AG09319 (cell line): ENCODE data around the gene C12orf76.
A peak's percentile ranks its signal among the peaks of the same experiment; 100 is the strongest.

Experiments used
- DNase-seq: peaks from one replicate; pipeline ENCODE4 v3.0.0-alpha.2; 2010; ENCODE audit warnings: low read depth; ENCODE audit errors: extremely low read depth
- CTCF ChIP-seq: IDR thresholded peaks from 2 replicates; pipeline ENCODE4 v1.5.1; 2011; ENCODE audit warnings: low read depth, mild to moderate bottlenecking, inconsistent platforms, low read length, moderate library complexity

C12orf76 gene

GRCh38 chr12:110028323-110028722 is 20.0 kb downstream of the C12orf76 start:
- DNase-seq = no peak
- TF ChIP-seq CTCF = no peak

GRCh38 chr12:110024051-110024450 is 24.3 kb downstream of the C12orf76 start:
- no peak for DNase-seq
- TF ChIP-seq CTCF = no peak

- peak; percentile 49 for DNase-seq
- no peak for TF ChIP-seq CTCF
Measured at GRCh38 chr12:110023059-110023980, 25.0 kb downstream of the C12orf76 start.

- DNase-seq = no peak
Measured at GRCh38 chr12:110020956-110021355, 27.4 kb downstream of the C12orf76 start.

GRCh38 chr12:110015132-110015531 is 33.2 kb downstream of the C12orf76 start:
- TF ChIP-seq CTCF = no peak

More at GRCh38 chr12:110020956-110021355, 27.4 kb downstream of the C12orf76 start:
- TF ChIP-seq CTCF = no peak

GRCh38 chr12:110012659-110013058 is 35.7 kb downstream of the C12orf76 start:
- no peak for TF ChIP-seq CTCF
- no peak for DNase-seq

More at GRCh38 chr12:110015132-110015531, 33.2 kb downstream of the C12orf76 start:
- DNase-seq = no peak

GRCh38 chr12:110012137-110012536 is 36.2 kb downstream of the C12orf76 start:
- no peak for TF ChIP-seq CTCF
- DNase-seq = no peak
